K562 (cell line): ENCODE measurements around the gene SERGEF. TPM values are rescaled to one million over a fixed set of nuclear protein-coding genes. Genes with fewer than 3 reads are reported as not detected.

Experiments
- ATAC-seq: fragments of 200-7000 bp; cut with Tn5 transposase; 3 replicates; pipeline ENCODE4 v1.9.1; 2020; ENCODE audit warnings: moderate library complexity
- BruUV-seq: library from RNA; stranded (reverse); fragments of 400-500 nt; replicated peaks from 2 replicates; lab custom pipeline; 2021; lab: Mats Ljungman, UMichigan
- CTCF ChIA-PET: fragments of 300-600 bp; formaldehyde crosslinking; extraction: SDS; loops from one replicate; lab custom pipeline; 2021; ENCODE audit warnings: low intra/inter-chr PET ratio; lab: Yijun Ruan, JAX
- POLR2A ChIA-PET: fragments of 300-600, 350-650 bp; sonication (Branson Sonifier 250); formaldehyde crosslinking; extraction: SDS; loops from one replicate; lab custom pipeline; 2021; ENCODE audit warnings: antibody characterized with exemption, inconsistent platforms; lab: Yijun Ruan, JAX
- DNase-seq, 4 experiments: peaks; one replicate each; pipeline versions ENCODE4 v3.0.0 to v3.0.0-alpha.2; 2011 to 2018; ENCODE audit warnings: low spot score in 3 of 4, mixed read lengths in 3 of 4; ENCODE audit errors: extremely low read depth in 1 of 4
- FAIRE-seq: peaks from 2 replicates; lab custom pipeline; 2011; peaks lifted over from hg19 to GRCh38; lab: Jason Lieb, UNC
- H2AFZ ChIP-seq: 2 replicates; pipeline ENCODE4 v1.6.0; 2011; ENCODE audit warnings: low read depth, low read length, control low read depth, inconsistent platforms
- H3K27ac ChIP-seq: fragments of 200-600 bp; 3 replicates; pipeline ENCODE4 v1.8.0; 2011; ENCODE audit warnings: low read depth, mild to moderate bottlenecking, control low read depth, inconsistent platforms, low read length, moderate library complexity, mixed read lengths; ENCODE audit errors: extremely low read depth
- H3K27me3 ChIP-seq, 2 experiments: fragments of 300-600 bp in 1 of 2; 2 replicates in 1 of 2; 3 replicates in 1 of 2; pipeline versions ENCODE4 v1.6.0 to v1.8.0; 2011; ENCODE audit warnings: inconsistent platforms in 2 of 2, low read length in 2 of 2, mild to moderate bottlenecking in 1 of 2, mixed read lengths in 1 of 2, moderate library complexity in 1 of 2; ENCODE audit not compliant: control insufficient read depth in 2 of 2, insufficient read depth in 2 of 2
- H3K36me3 ChIP-seq: fragments of 300-600 bp; 3 replicates; pipeline ENCODE4 v1.8.0; 2011; ENCODE audit warnings: mild to moderate bottlenecking, low read length, inconsistent platforms; ENCODE audit not compliant: control insufficient read depth, insufficient read depth
- H3K4me1 ChIP-seq, 2 experiments: fragments of 200-600 bp in 1 of 2; replicated peaks in 1 of 2; 2 replicates in 1 of 2; 3 replicates in 1 of 2; pipeline versions ENCODE4 v1.5.1 to v1.8.0; 2011; ENCODE audit warnings: inconsistent platforms in 2 of 2, low read length in 2 of 2, mild to moderate bottlenecking in 1 of 2, mixed read lengths in 1 of 2, moderate library complexity in 1 of 2; ENCODE audit not compliant: control insufficient read depth in 2 of 2, insufficient read depth in 2 of 2
- H3K4me2 ChIP-seq: 2 replicates; pipeline ENCODE4 v1.6.1; 2011; ENCODE audit warnings: low read length, control low read depth, inconsistent platforms, mixed read lengths; ENCODE audit not compliant: insufficient read depth
- H3K4me3 ChIP-seq: fragments of 200-600 bp; sonication (generic), shearing (Covaris generic); 2 replicates; pipeline ENCODE4 v1.5.1; 2016; ENCODE audit warnings: control low read depth, inconsistent platforms
- H3K79me2 ChIP-seq: fragments of 200-600 bp; 3 replicates; pipeline ENCODE4 v1.8.0; 2011; ENCODE audit warnings: low read length, inconsistent platforms; ENCODE audit not compliant: control insufficient read depth, insufficient read depth
- H3K9ac ChIP-seq, 2 experiments: 2 replicates each; pipeline versions ENCODE4 v1.6.0 to v1.6.1; 2011; ENCODE audit warnings: low read depth in 2 of 2, low read length in 2 of 2, control low read depth in 1 of 2, inconsistent platforms in 1 of 2, mild to moderate bottlenecking in 1 of 2, mixed read lengths in 1 of 2; ENCODE audit not compliant: insufficient read depth in 1 of 2
- H3K9me1 ChIP-seq: one replicate; pipeline ENCODE4 v1.6.0; 2011; ENCODE audit warnings: inconsistent platforms, mild to moderate bottlenecking, low read length, moderate library complexity; ENCODE audit not compliant: control insufficient read depth, insufficient read depth
- H3K9me3 ChIP-seq: replicated peaks from 2 replicates; pipeline ENCODE4 v1.5.1; 2011; ENCODE audit warnings: low read depth, low read length, inconsistent platforms; ENCODE audit not compliant: control insufficient read depth, insufficient read depth
- H4K20me1 ChIP-seq: replicated peaks from 2 replicates; pipeline ENCODE4 v1.6.1; 2011; ENCODE audit warnings: low read length, inconsistent platforms, mixed read lengths; ENCODE audit not compliant: control insufficient read depth, insufficient read depth
- DDX20 ChIP-seq: fragments of 450-650 bp; IDR thresholded peaks from 2 replicates; pipeline ENCODE4 v1.6.1; 2016; ENCODE audit warnings: missing genetic modification characterization, low read depth, mild to moderate bottlenecking, missing compliant biosample characterization, moderate library complexity
- ESRRA ChIP-seq: fragments of 450-650 bp; IDR thresholded peaks from 2 replicates; pipeline ENCODE4 v1.6.1; 2014; ENCODE audit warnings: low read depth, mild to moderate bottlenecking, moderate library complexity, borderline replicate concordance
- POLR3A ChIP-seq: IDR thresholded peaks from 2 replicates; pipeline ENCODE4 v1.6.1; 2011; ENCODE audit warnings: borderline replicate concordance, mild to moderate bottlenecking, moderate library complexity; ENCODE audit not compliant: insufficient read length, insufficient read depth; ENCODE audit errors: extremely low read depth
- SIN3A ChIP-seq, 2 experiments: fragments of 150-350 bp in 1 of 2; IDR thresholded peaks; 2 replicates each; pipeline ENCODE4 v1.6.1; 2011 to 2016; ENCODE audit warnings: borderline replicate concordance in 2 of 2, low read depth in 2 of 2, low read length in 2 of 2, mild to moderate bottlenecking in 2 of 2, moderate library complexity in 2 of 2; ENCODE audit not compliant: control insufficient read depth in 1 of 2
- ZBTB7A ChIP-seq: IDR thresholded peaks from 2 replicates; pipeline ENCODE4 v1.6.1; 2011; ENCODE audit warnings: low read depth, mild to moderate bottlenecking, low read length, moderate library complexity, borderline replicate concordance; ENCODE audit not compliant: control insufficient read depth
- ZNF165 ChIP-seq: fragments of 250-450 bp; sonication (Bioruptor Pico); IDR thresholded peaks from 2 replicates; pipeline ENCODE4 v1.4.0; 2020; ENCODE audit warnings: borderline replicate concordance
- ZNF444 ChIP-seq: fragments of 250-450 bp; sonication (Bioruptor Pico); IDR thresholded peaks from 2 replicates; pipeline ENCODE4 v1.4.0; 2020; ENCODE audit warnings: mild to moderate bottlenecking, moderate library complexity
- ZNF507 ChIP-seq: conservative IDR thresholded peaks from 2 replicates; pipeline ENCODE4 v1.6.1; 2017; ENCODE audit warnings: missing genetic modification characterization, missing compliant biosample characterization
- WGBS: fragments of 100-300 bp; shearing (Covaris generic); methylation state at CpG from one replicate; pipeline ENCODE4 v1.1.6; 2016; ENCODE audit warnings: low coverage, mixed read lengths; ENCODE audit not compliant: insufficient coverage; ENCODE audit errors: missing lambda C conversion rate; 5-methylcytosine and 5-hydroxymethylcytosine counted together
- in situ Hi-C: fragments of 300-500 bp; cut with MboI; formaldehyde crosslinking; loops from 4 replicates; pipeline ENCODE4 v1.15.0; 2018; ENCODE audit warnings: inconsistent platforms, mixed read lengths
- intact Hi-C: fragments of 100-400 bp; cut with micrococcal nuclease; formaldehyde crosslinking; loops from 2 replicates; pipeline ENCODE4 v1.14.2; 2022
- polyA plus RNA-seq, 8 experiments: library from polyadenylated mRNA; depleted of rRNA in 4 of 8; stranded (reverse) in 5 of 8; unstranded in 3 of 8; fragments of >200 nt; fragmentation: Nextera tagmentation in 2 of 8; fragmentation: Illumina TruSeq in 1 of 8; extraction: Ambion mirVana in 2 of 8; extraction: Trizol in 1 of 8; gene quantifications; 2 replicates each; pipeline versions ENCODE4 v1.2.1 to v1.2.3, GENCODE V29; 2011 to 2014; ENCODE audit warnings: inconsistent platforms in 1 of 8, missing spikeins in 1 of 8
- total RNA-seq, 7 experiments: library from RNA; depleted of rRNA in 6 of 7; stranded (reverse); fragments of >200 nt in 6 of 7; fragmentation: Illumina TruSeq in 2 of 7; extraction: Trizol in 2 of 7; gene quantifications; 2 replicates each; pipeline versions ENCODE4 v1.2.1 to v1.2.3, GENCODE V29; 2011 to 2021; ENCODE audit warnings: low replicate concordance in 1 of 7
- TF ChIP-seq, protein P1 (sequence below): fragments of 450-650 bp; IDR thresholded peaks from 2 replicates; pipeline ENCODE4 v1.6.1; 2016; ENCODE audit warnings: low read depth
- TF ChIP-seq, protein P2 (sequence below): sonication (generic); formaldehyde crosslinking; IDR thresholded peaks from 2 replicates; pipeline ENCODE4 v1.8.0; 2022; ENCODE audit warnings: mild to moderate bottlenecking, low read depth, missing genetic modification reagents
- TF ChIP-seq, protein P3 (sequence below): sonication (generic); IDR thresholded peaks from 2 replicates; pipeline ENCODE4 v1.6.1; 2016

Gene SERGEF
- total and polyA plus RNA-seq, 9 of the 15 experiments (the other 6 are each of a cell fraction or from before 2014, with no cell fraction given) = 10.2 to 28.0 (median 19.9) TPM

DNA sequence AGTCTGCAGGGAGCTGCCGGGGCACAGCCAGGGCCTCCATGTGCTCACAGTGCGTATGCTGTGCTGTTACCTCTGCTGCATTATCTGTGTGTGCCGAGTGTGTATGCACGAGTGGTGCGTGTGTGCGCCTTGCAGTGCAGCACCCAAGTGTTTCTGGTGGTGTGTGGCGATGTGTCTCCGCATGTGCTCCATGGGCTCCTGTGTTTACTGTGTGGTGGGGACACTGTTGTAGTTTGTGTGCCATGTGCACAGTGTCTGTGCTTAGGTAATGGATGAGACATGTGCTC lies 246.8 kb downstream of the SERGEF start:
- Histone ChIP-seq H3K79me2 (no peaks in the 10 kb centered on the region), H4K20me1 (peaks cover 4% of the 10 kb centered on the region; the same call in 1 of the 2 replicates), H3K4me2 (no peak overlapping the region), H3K36me3 (no peaks in the 10 kb centered on the region), H3K4me1 (peaks cover 4 to 12% of the 10 kb centered on the region in 2 experiments; a peak in 3 of 5 replicates), H2AFZ (no peak overlapping the region), H3K9me3 (no peaks in the 10 kb centered on the region), H3K27ac (no peak overlapping the region), H3K4me3 (no peak overlapping the region), H3K27me3 (peaks cover 0 to 26% of the 10 kb centered on the region in 2 experiments; a peak in 3 of 5 replicates), H3K9me1 (no peaks in the 10 kb centered on the region), H3K9ac (no peak overlapping the region)
- in situ Hi-C loops (loop anchor here (5.0 kb wide), 1 partner anchor 211 kb away; no protein-coding TSS in a partner anchor), intact Hi-C loops (no loop called here)
- no peak for FAIRE-seq
- no peak for DNase-seq
- CTCF ChIA-PET = no interaction called here
- 6% methylated on average over 8 of the region's 8 CpGs for WGBS
- BruUV-seq = no TSS peak
- POLR2A ChIA-PET = no interaction called here
- ATAC-seq = no peak
- no peak for TF ChIP-seq ZBTB7A
- TF ChIP-seq ZNF444 = no peak
- no peak for TF ChIP-seq DDX20
- TF ChIP-seq ZNF507 (tag) = no peak
- TF ChIP-seq SIN3A (IDR thresholded peaks at IDR 0.05; ENCODE audit: borderline replicate concordance in 2 of 2, control insufficient read depth in 1 of 2, low read depth in 2 of 2, low read length in 2 of 2) = no peak
- TF ChIP-seq ESRRA = no peak
- TF ChIP-seq, protein P1, sequence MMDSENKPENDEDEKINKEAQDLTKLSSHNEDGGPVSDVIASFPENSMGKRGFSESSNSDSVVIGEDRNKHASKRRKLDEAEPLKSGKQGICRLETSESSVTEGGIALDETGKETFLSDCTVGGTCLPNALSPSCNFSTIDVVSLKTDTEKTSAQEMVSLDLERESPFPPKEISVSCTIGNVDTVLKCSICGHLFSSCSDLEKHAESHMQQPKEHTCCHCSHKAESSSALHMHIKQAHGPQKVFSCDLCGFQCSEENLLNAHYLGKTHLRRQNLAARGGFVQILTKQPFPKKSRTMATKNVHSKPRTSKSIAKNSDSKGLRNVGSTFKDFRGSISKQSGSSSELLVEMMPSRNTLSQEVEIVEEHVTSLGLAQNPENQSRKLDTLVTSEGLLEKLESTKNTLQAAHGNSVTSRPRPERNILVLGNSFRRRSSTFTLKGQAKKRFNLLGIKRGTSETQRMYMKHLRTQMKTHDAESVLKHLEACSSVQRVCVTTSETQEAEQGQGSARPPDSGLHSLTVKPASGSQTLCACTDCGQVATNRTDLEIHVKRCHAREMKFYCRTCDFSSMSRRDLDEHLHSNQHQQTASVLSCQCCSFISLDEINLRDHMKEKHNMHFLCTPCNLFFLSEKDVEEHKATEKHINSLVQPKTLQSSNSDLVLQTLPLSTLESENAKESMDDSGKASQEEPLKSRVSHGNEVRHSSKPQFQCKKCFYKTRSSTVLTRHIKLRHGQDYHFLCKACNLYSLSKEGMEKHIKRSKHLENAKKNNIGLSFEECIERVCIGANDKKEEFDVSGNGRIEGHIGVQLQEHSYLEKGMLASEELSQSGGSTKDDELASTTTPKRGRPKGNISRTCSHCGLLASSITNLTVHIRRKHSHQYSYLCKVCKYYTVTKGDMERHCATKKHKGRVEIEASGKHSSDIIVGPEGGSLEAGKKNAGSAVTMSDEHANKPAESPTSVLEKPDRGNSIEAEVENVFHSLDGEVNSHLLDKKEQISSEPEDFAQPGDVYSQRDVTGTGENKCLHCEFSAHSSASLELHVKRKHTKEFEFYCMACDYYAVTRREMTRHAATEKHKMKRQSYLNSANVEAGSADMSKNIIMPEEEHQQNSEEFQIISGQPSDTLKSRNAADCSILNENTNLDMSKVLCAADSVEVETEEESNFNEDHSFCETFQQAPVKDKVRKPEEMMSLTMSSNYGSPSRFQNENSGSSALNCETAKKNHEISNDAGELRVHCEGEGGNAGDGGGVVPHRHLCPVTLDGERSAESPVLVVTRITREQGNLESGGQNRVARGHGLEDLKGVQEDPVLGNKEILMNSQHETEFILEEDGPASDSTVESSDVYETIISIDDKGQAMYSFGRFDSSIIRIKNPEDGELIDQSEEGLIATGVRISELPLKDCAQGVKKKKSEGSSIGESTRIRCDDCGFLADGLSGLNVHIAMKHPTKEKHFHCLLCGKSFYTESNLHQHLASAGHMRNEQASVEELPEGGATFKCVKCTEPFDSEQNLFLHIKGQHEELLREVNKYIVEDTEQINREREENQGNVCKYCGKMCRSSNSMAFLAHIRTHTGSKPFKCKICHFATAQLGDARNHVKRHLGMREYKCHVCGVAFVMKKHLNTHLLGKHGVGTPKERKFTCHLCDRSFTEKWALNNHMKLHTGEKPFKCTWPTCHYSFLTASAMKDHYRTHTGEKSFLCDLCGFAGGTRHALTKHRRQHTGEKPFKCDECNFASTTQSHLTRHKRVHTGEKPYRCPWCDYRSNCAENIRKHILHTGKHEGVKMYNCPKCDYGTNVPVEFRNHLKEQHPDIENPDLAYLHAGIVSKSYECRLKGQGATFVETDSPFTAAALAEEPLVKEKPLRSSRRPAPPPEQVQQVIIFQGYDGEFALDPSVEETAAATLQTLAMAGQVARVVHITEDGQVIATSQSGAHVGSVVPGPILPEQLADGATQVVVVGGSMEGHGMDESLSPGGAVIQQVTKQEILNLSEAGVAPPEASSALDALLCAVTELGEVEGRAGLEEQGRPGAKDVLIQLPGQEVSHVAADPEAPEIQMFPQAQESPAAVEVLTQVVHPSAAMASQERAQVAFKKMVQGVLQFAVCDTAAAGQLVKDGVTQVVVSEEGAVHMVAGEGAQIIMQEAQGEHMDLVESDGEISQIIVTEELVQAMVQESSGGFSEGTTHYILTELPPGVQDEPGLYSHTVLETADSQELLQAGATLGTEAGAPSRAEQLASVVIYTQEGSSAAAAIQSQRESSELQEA = no peak
- TF ChIP-seq POLR3A = no peak
- no peak for TF ChIP-seq ZNF165
- TF ChIP-seq, protein P2, sequence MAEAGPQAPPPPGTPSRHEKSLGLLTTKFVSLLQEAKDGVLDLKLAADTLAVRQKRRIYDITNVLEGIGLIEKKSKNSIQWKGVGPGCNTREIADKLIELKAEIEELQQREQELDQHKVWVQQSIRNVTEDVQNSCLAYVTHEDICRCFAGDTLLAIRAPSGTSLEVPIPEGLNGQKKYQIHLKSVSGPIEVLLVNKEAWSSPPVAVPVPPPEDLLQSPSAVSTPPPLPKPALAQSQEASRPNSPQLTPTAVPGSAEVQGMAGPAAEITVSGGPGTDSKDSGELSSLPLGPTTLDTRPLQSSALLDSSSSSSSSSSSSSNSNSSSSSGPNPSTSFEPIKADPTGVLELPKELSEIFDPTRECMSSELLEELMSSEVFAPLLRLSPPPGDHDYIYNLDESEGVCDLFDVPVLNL (CRISPR knock-in tag) = no peak
- TF ChIP-seq, protein P3, sequence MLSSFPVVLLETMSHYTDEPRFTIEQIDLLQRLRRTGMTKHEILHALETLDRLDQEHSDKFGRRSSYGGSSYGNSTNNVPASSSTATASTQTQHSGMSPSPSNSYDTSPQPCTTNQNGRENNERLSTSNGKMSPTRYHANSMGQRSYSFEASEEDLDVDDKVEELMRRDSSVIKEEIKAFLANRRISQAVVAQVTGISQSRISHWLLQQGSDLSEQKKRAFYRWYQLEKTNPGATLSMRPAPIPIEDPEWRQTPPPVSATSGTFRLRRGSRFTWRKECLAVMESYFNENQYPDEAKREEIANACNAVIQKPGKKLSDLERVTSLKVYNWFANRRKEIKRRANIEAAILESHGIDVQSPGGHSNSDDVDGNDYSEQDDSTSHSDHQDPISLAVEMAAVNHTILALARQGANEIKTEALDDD = no peak
